Activated naive CD8-positive, alpha-beta T cell treated with anti-CD3 and anti-CD28 coated beads, Interleukin-2, amount 50 U/mL, for 24 hours (primary cell): ENCODE results near the gene PLAAT5.

Experiments used
- ATAC-seq: fragments of 150-1000 bp; cut with Tn5 transposase; one replicate; pipeline ENCODE4 v1.10.0; 2021
- DNase-seq: peaks from one replicate; pipeline ENCODE4 v3.0.0; 2021
- H3K27ac Mint-ChIP-seq: one replicate; pipeline ENCODE4 v1.8.0; 2021; ENCODE audit warnings: mild to moderate bottlenecking, mixed read lengths
- H3K27me3 Mint-ChIP-seq: one replicate; pipeline ENCODE4 v1.8.0; 2021; ENCODE audit warnings: mixed read lengths
- H3K36me3 Mint-ChIP-seq: one replicate; pipeline ENCODE4 v1.8.0; 2021; ENCODE audit warnings: low read depth, mixed read lengths
- H3K4me1 Mint-ChIP-seq: one replicate; pipeline ENCODE4 v1.8.0; 2021; ENCODE audit warnings: mixed read lengths
- H3K4me3 Mint-ChIP-seq: one replicate; pipeline ENCODE4 v1.8.0; 2021; ENCODE audit warnings: mild to moderate bottlenecking, moderate library complexity, mixed read lengths
- H3K9me3 Mint-ChIP-seq: one replicate; pipeline ENCODE4 v1.8.0; 2021; ENCODE audit warnings: mixed read lengths

The PLAAT5 gene

GRCh38 chr11:63417174-63417852 is 73.7 kb downstream of the PLAAT5 start:
- Mint-ChIP-seq H3K36me3 (peaks cover 2% of the 10 kb centered on the region), H3K27ac (no peak overlapping the region), H3K9me3 (peaks cover 14% of the 10 kb centered on the region), H3K4me3 (no peak overlapping the region), H3K4me1 (peaks cover 14% of the 10 kb centered on the region), H3K27me3 (no peaks in the 10 kb centered on the region)
- ATAC-seq (no peak), DNase-seq (no peak)
